Esophagus (tissue), 2 donors: ENCODE measurements around the gene REN. TPM values are rescaled to one million over a fixed set of nuclear protein-coding genes. Genes with fewer than 3 reads are reported as not detected.
A peak's percentile ranks its signal among the peaks of the same experiment; 100 is the strongest.

Experiments used
- H3K27ac ChIP-seq, 2 donors: one replicate each; pipeline ENCODE4 v1.5.1; 2013; ENCODE audit warnings: low read depth in 2 of 2, mild to moderate bottlenecking in 2 of 2, inconsistent platforms in 1 of 2, low read length in 1 of 2, moderate library complexity in 1 of 2
- H3K27me3 ChIP-seq, 2 donors: one replicate each; pipeline ENCODE4 v1.6.1; 2013; ENCODE audit warnings: low read length in 2 of 2, control low read depth in 1 of 2, mild to moderate bottlenecking in 1 of 2; ENCODE audit not compliant: insufficient read depth in 2 of 2, control insufficient read depth in 1 of 2
- H3K36me3 ChIP-seq, 2 donors: one replicate each; pipeline ENCODE4 v1.6.1; 2013; ENCODE audit warnings: low read length in 1 of 2; ENCODE audit not compliant: control insufficient read depth in 2 of 2, insufficient read depth in 2 of 2
- H3K4me1 ChIP-seq, 2 donors: one replicate each; pipeline ENCODE4 v1.6.1; 2013; ENCODE audit warnings: low read length in 1 of 2; ENCODE audit not compliant: control insufficient read depth in 2 of 2, insufficient read depth in 2 of 2
- H3K4me3 ChIP-seq, 2 donors: one replicate each; pipeline ENCODE4 v1.5.1; 2013; ENCODE audit warnings: low read length in 2 of 2, mild to moderate bottlenecking in 2 of 2, low read depth in 1 of 2, moderate library complexity in 1 of 2
- H3K9me3 ChIP-seq, 2 donors: one replicate each; pipeline ENCODE4 v1.6.1; 2013; ENCODE audit warnings: mild to moderate bottlenecking in 2 of 2, low read depth in 1 of 2, low read length in 1 of 2, moderate library complexity in 1 of 2; ENCODE audit not compliant: control insufficient read depth in 2 of 2, insufficient read depth in 1 of 2
- WGBS, 2 donors: extraction: QIAGEN DNeasy Blood & Tissue Kit; methylation state at CpG; one replicate each; pipeline ENCODE4 v1.1.7; 2013; 5-methylcytosine and 5-hydroxymethylcytosine counted together
- polyA plus RNA-seq, 2 donors: library from polyadenylated mRNA; stranded (reverse); fragments of 200-250 nt; gene quantifications; one replicate each; pipeline ENCODE4 v1.2.3, GENCODE V29; 2013
- donor health status: healthy with polysubstance abuse.
- donor health status: Bipolar disorder and iron deficiency.

Gene REN
- polyA plus RNA-seq, 2 donors = 0.18 to 0.27 TPM

GRCh38 chr1:204130178-204130577, 36.0 kb downstream of the REN start:
- WGBS, 2 donors = 45 to 61% methylated on average over 4 of the region's 4 CpGs
- no peaks in the 10 kb centered on the region for H3K9me3 ChIP-seq
- no peak overlapping the region for H3K4me3 ChIP-seq
- peaks cover 2 to 19% of the 10 kb centered on the region in 2 donors for H3K4me1 ChIP-seq
- no peaks in the 10 kb centered on the region for H3K27me3 ChIP-seq
- peaks cover 5 to 21% of the 10 kb centered on the region in 2 donors for H3K36me3 ChIP-seq
- H3K27ac ChIP-seq = no peak overlapping the region

GRCh38 chr1:204128964-204129896, 36.9 kb downstream of the REN start:
- no peaks in the 10 kb centered on the region for H3K27me3 ChIP-seq
- H3K27ac ChIP-seq = peak overlapping the region in 1 of 2 donors; percentile 59
- WGBS, 2 donors = 16 to 19% methylated on average over 29 of the region's 29 CpGs
- H3K4me1 ChIP-seq = peaks cover 2 to 19% of the 10 kb centered on the region in 2 donors
- H3K4me3 ChIP-seq = peak overlapping the region in 1 of 2 donors; percentile 16
- H3K9me3 ChIP-seq = no peaks in the 10 kb centered on the region
- H3K36me3 ChIP-seq = peaks cover 5 to 22% of the 10 kb centered on the region in 2 donors

- H3K4me1 ChIP-seq = peaks cover 2 to 19% of the 10 kb centered on the region in 2 donors
- no peak overlapping the region for H3K4me3 ChIP-seq
- H3K27me3 ChIP-seq = no peaks in the 10 kb centered on the region
- WGBS, 2 donors = 67 to 76% methylated on average over 4 of the region's 4 CpGs
- no peaks in the 10 kb centered on the region for H3K9me3 ChIP-seq
- no peak overlapping the region for H3K27ac ChIP-seq
- H3K36me3 ChIP-seq = peaks cover 0 to 23% of the 10 kb centered on the region in 2 donors
These were observed 37.6 kb downstream of the REN start for GRCh38 chr1:204128464-204128963.

- peaks cover 0 to 31% of the 10 kb centered on the region in 2 donors for H3K36me3 ChIP-seq
- H3K4me3 ChIP-seq = no peak overlapping the region
- no peaks in the 10 kb centered on the region for H3K9me3 ChIP-seq
- H3K27me3 ChIP-seq = no peaks in the 10 kb centered on the region
- no peak overlapping the region for H3K27ac ChIP-seq
- peaks cover 2 to 19% of the 10 kb centered on the region in 2 donors for H3K4me1 ChIP-seq
- WGBS, 2 donors = 36 to 38% methylated on average over 5 of the region's 5 CpGs
These were observed 38.4 kb downstream of the REN start for GRCh38 chr1:204127597-204128242.

GRCh38 chr1:204126956-204127355, 39.2 kb downstream of the REN start:
- peaks cover 0 to 38% of the 10 kb centered on the region in 2 donors for H3K36me3 ChIP-seq
- peak overlapping the region in 1 of 2 donors; percentile 12 for H3K27ac ChIP-seq
- H3K4me1 ChIP-seq = peaks cover 2 to 19% of the 10 kb centered on the region in 2 donors
- no peaks in the 10 kb centered on the region for H3K27me3 ChIP-seq
- no peak overlapping the region for H3K4me3 ChIP-seq
- no peaks in the 10 kb centered on the region for H3K9me3 ChIP-seq
- WGBS, 2 donors = 37 to 49% methylated on average over 7 of the region's 7 CpGs

GRCh38 chr1:204126386-204126785, 39.8 kb downstream of the REN start:
- H3K27ac ChIP-seq = no peak overlapping the region
- peaks cover 2 to 16% of the 10 kb centered on the region in 2 donors for H3K4me1 ChIP-seq
- H3K9me3 ChIP-seq = no peaks in the 10 kb centered on the region
- WGBS, 2 donors = 60 to 69% methylated on average over 8 of the region's 8 CpGs
- peaks cover 0 to 43% of the 10 kb centered on the region in 2 donors for H3K36me3 ChIP-seq
- H3K27me3 ChIP-seq = no peaks in the 10 kb centered on the region
- no peak overlapping the region for H3K4me3 ChIP-seq

- H3K4me3 ChIP-seq = no peak overlapping the region
- WGBS, 2 donors = 89 to 90% methylated on average over 18 of the region's 18 CpGs
- H3K27ac ChIP-seq = no peak overlapping the region
- no peaks in the 10 kb centered on the region for H3K9me3 ChIP-seq
- no peaks in the 10 kb centered on the region for H3K27me3 ChIP-seq
- peaks cover 0 to 12% of the 10 kb centered on the region in 2 donors for H3K4me1 ChIP-seq
- H3K36me3 ChIP-seq = peaks cover 0 to 43% of the 10 kb centered on the region in 2 donors
These were observed 40.3 kb downstream of the REN start for GRCh38 chr1:204125759-204126351.

GRCh38 chr1:204124639-204125038, 41.5 kb downstream of the REN start:
- Histone ChIP-seq H3K4me1 (peaks cover 0 to 6% of the 10 kb centered on the region in 2 donors), H3K27me3 (no peaks in the 10 kb centered on the region), H3K4me3 (no peak overlapping the region), H3K27ac (no peak overlapping the region), H3K9me3 (peaks cover 0 to 2% of the 10 kb centered on the region in 2 donors), H3K36me3 (peaks cover 0 to 45% of the 10 kb centered on the region in 2 donors)
- 93% methylated on average over 22 of the region's 22 CpGs for WGBS, 2 donors

GRCh38 chr1:204123376-204123775, 42.8 kb downstream of the REN start:
- Histone ChIP-seq H3K36me3 (peaks cover 0 to 51% of the 10 kb centered on the region in 2 donors), H3K27ac (no peak overlapping the region), H3K9me3 (peaks cover 0 to 2% of the 10 kb centered on the region in 2 donors), H3K4me3 (no peak overlapping the region), H3K27me3 (no peaks in the 10 kb centered on the region), H3K4me1 (no peaks in the 10 kb centered on the region)
- WGBS, 2 donors = 78% methylated on average over 9 of the region's 9 CpGs
